ENCODE results near the gene TRIP12.

DNA sequence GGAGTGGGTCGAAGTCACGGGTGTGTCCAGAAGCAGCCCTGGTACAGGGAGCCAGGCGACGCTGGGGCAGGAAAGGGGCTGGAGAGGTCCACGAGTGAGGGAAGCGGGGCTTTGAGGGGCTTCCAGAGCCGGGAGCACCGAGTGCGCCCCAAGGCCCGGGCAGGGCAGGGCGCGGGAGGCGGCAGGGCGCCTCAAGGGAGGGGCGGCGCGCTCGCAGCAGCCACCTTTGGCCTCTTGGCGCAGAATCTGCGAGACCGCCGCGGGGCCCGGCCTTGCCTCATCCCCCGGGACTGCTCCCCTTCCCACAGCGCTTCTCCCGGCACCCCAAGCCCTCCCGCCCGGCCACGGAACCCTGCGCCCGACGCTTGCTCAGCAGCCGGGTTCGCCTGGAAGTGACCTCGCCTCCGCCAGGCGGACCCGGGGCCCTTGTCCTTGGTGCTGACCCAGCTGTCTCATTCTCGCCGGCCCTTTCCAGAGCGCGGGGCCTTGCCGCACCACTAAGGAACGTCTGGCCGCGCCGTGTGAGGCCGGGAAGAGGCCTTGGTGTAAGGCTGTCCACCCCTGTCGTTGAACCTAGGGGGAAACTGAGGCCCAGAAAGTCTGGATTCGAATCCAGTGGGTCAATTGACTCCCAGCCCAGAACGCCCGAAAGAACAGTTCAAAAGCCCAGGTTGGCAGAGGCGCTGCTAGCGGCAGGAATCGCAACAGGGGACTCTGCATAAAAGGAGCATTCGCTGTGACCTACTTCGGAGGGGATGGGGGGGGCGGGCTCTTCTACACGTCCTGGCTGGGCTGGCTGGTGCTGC is 206.9 kb downstream of the TRIP12 start:
- TF ChIP-seq CTCF (conservative IDR thresholded peaks at IDR 0.05; ENCODE audit: low read length) (no peak), EZH2phosphoT487 (IDR thresholded peaks at IDR 0.05; ENCODE audit: borderline replicate concordance) (no peak)

Measured in Loucy (cell line).